SIG-M5 treated with dmso at 0.1 percent for 504 hours (cell line): ENCODE measurements around the gene AK5.

ENCODE experiments used
- DNase-seq: peaks from one replicate; lab custom pipeline; 2025; ENCODE audit not compliant: unreplicated experiment; lab: John Stamatoyannopoulos, UW

Gene AK5

DNA sequence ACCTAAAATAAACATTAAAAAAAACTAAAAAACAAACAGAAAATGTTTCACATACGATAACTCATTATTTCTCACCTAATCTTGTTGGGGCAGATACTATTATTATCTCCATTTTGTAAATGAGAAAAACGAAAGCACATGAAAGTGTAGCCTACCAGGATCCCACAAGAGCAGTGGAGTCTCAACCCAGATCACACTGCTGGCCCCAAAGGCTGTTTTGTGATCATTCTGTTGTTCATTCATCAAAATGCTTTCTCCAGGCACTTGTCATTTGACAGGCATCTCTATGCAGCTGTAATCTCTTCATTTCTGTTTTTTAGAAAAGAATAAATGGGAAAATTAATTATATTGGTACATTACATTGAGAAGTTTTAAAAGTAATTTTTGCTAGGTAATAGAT, 67.5 kb downstream of the AK5 start:
- no peak for DNase-seq

DNA sequence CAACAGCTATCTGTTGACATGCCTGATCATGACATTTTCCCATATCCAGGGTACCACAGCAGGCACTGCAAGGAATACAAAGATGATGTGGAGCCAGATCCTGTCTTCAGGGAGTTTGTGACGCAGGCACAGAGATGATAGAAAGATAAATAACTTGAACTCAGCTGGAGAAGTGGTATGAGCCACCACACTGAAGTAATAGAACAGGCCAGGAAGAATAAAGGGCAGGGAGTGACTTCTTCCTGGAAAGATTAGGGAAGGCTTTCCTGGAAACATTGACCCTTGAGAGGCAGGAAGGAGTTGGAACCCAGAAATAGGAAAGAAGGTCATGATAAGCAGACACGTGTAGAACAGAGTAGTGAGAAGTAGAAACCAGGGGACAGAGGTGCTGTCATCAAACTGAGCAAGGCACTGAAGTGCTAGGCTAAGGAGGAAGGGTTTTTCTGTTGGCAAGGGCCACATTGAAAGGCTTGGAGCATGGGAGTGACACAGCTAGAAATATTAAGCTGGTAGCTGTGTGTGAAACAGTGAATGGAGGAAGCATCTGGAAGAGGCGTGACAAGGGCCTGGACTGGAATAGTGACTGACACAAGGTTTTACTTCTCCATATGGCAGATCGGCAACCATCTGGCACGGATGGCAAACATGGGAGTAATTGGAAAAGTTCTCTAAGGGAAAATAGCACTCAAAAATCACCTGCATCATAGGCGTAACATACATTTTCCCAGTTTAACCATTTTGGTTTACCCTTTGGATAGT, 68.4 kb downstream of the AK5 start:
- no peak for DNase-seq

DNA sequence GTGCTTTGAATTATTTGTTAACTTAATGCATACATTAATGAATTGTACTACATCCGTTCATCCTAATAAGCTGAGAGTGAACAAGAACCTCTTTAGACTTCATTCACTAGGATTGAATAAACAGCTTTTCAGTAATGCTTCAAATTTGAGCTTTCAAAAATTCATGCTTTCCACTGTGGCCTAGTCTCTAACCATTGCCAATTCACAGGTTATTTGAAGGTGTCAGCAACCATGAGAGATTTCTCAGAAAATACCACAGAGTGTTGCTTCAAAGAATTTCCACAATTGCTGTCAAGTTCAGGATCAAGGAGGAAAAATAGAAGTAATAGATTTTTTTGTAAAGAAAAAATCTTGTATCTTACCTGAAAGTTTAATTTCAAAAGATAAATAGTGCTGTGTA, 72.7 kb downstream of the AK5 start:
- DNase-seq: no peak

DNA sequence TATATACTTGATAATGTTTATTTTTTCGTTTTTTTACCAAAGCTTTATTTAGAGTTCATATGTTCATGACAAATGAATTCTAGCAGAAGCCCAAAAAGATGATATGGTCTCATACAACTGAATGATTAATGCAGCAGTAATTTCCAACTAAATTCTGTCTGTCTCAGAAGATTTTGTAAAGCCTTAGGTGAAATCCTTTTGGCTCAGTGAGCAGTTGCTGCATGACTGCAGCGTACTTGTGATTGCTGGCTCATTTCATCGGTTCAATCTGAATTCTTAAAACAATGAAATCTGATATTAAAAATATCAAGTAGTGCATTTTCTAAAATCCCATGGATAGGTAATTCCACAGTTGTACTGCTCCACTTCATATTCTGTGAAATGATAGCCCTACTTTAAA, 73.2 kb downstream of the AK5 start:
- DNase-seq: no peak

DNA sequence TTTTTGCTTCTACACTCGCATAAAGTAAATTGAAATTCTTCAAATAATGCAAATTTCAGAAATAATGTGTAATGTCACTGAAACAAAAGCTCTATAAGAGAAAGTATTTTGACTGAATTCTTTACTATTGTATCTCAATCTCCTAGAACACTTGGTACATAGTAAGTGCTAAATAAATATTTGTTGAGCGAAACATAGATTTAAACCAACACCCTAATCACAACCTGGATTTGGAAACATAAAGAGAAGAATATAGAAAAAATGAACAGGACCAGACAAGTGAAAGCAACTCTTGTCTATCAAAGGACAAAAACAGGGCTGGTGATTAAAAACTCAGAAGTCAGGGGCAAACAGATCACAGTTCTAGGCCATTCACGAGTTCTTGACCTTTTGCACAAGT, 74.3 kb downstream of the AK5 start:
- DNase-seq: no peak

DNA sequence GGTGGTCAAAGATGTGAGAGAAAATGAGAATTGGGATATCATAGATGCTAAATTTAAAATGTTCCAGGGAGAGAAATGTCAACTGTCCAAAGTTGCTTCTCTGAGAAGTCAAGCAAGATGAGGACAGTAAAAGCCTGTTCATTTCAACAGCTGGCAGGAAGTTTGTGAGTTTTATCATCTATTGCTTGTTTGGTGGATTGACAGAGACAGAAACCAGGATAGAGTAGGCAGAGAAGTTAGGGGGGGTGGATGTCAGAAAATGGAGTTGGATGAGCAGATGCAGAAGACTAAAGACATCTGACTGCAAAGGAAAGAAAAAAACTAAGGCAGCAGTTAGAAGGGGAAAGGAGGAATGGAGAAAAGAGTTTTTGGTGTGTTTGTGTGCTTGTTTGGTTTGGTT, 78.4 kb downstream of the AK5 start:
- no peak for DNase-seq

DNA sequence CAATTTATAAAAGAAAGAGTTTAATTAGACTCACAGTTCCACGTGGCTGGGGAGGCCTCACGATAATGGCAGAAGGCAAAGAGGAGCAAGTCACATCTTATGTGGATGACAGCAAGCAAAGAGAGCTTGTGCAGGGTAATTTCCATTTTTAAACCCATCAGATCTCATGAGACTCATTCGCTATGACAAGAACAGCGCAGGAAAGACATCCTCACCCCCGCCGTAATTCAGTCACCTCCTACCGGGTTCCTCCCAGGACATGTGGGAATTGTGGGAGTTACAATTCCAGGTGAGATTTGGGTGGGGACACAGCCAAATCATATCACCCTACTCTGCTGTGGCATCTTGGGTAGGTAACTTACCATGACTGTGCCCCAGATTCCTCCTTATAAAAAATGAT, 79.8 kb downstream of the AK5 start:
- no peak for DNase-seq

DNA sequence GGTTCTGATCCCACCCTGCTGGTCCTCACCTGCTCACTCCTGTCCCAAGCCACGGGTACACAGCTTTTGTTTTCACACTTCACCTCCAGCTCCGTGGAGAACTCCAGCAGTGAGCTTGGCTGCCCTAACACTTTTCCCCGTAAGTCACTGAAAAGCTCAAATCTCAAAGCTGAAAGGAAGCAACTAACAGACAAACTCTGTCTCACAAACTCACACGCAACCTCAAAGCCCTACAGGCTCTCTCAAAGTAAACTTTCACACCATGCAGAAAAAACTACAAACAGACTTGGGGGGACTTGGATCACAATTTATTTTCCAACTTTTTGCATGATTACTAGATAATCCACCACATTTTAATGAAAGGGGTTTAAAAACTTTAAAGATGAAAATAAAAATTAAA, 88.3 kb downstream of the AK5 start:
- no peak for DNase-seq

DNA sequence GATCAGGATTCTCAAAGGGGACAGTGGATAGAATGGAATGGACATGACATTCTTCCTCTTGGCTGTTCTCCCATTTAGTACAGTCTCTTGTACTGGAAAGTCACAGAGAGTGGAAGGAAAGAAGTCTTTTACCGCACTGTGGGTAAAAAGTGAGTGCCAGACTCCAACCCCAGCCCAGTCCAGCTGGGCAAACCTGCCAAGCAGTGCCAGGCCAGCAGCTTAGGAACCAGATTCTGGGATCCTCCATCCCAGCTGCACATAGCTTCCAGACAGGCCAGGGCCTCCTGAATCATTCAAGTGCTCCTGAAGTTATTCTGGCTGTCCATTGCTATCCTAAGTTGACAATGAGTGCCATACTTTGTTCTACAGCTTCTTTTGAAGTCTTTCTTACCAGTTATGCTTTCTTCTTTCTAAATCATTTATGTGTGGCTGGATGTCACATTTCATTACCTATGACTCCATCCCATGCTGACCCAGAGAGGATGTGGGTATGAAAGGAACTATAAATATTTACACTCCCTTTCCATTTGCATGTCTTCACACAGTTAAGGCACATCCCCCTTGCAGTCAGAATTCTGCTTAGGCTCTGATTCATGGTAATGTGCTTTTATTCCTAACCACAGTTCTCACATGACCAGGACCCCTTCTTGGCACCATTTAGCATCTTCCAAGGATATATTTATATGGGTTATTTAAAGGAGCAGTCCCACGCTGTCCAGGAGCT, 88.9 kb downstream of the AK5 start:
- no peak for DNase-seq

DNA sequence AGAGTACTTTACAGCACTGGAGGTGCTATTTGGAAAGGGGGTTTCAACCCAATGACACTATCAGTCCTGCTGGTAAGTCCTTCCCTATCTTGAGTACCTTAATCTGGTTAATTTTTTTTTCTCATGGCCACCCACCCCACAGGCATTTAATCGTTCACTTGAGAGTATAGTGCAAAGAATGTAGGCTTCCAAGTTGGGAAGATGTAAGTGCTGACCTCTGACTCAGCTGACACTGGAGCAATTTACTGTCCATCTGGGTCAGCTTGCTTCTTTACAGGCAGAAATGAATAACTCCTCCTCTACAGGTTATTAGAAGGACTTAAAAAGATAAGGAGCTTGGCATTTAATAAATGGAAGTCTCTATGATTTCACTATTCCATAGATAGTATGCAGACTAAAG, 89.6 kb downstream of the AK5 start:
- DNase-seq: no peak

DNA sequence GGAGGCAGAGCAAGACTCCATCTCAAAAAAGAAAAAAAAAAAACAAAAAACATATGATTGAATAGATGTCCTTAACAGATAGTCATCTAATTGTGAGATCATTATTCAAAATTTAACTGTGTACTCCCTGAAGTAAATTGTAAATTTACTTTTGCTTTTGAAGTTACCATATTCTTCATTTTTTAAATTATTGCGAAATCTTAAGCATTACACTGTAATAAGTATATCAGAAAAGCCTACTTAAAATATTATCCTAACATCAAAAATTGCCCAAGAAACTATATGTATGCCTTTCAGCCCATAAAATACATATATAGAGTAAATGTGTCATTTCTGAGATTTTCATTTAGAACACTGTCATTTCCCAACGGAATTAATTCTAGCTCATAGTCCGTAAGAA, 91.9 kb downstream of the AK5 start:
- DNase-seq: no peak

DNA sequence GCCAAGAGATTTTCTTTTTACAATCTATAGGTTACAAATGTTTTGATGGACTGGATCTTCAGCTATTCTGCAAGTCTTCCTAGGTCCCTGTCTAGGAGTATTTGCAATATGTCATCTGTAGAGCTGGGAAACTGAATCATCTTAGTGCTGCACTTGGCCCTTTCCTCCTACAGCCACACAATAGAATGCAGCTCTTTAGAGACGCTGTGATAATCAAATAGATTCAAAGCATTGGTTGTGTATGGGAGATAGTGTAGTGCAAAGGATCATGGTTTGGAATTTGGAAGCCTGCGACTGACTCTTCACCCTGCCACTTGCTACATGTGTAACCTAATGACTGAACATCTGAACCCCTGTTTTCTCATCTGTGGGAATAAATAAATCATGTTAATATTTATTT, 93.7 kb downstream of the AK5 start:
- DNase-seq: no peak

DNA sequence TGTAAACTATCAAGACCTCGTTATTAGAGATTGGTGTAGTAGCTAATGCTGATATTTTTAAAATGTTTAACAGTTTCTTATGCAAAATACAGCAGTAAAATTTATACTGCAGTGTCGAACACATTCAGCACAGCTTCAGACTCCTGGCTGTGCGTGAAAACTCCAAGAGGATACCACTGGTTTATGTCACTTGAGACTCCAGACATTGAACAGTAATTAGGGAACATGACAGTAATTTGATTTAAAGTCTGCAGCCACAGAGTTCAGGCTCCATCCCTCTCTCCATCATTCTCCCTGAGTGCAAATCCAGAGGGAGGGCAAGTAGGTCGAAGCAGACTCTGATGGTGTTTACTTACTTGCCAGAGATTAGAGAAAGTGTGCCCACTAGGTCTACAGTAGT, 94.2 kb downstream of the AK5 start:
- no peak for DNase-seq

DNA sequence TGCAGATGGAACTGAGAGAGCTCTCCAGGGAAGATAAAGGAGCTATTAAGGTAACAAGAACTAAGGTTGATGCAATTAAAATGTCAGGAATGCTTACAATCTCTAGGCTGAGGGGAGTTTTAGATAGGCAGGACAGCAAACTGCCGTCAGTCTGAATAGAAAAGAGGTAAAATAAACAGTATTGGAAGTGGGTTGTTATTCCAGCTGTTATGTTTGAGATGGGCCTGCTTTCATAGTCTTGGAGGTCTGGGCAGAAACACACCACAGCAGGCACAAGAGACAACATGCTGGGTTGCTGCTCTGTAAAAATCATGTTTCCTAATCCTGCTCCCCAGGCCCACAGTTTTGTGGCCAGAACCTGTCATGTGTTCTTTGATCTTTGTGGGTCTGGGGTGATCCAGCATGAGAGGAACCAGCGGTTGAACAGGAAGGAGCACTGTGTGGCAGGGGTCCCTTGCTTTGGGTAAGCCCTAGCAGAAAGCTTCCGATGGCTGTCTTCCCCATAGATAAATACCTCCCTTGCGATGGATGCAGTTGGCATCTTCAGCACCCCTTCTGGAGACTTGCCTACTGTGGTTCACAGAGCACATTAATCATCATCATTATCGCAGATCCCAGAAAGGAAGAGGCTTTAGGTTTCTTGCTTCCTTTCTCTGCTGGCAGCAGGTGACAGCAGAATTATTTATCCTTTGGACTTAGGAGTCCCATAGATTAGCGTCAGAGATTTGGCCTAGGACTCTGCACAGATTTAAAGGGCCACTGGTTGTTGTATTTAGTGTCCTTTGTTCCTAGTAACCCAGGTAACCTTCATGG, 97.1 kb downstream of the AK5 start:
- no peak for DNase-seq

DNA sequence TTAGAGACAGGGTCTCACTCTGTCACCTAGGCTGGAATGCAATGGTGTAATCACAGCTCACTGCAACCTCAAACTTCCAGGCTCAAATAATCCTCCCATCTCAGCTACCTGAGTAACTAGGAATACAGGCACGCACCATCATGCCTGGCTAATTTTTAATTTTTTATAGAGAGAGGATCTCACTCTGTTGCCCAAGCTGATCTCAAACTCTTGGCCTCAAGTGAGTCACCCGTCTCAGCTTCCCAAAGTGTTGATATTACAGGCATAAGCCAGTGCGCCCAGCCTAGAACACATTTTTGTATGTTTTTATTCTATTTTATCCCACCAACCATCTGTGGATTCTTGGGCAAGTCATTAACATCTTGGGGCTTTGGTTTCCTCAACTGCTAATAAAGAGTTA, 100.5 kb downstream of the AK5 start:
- no peak for DNase-seq

DNA sequence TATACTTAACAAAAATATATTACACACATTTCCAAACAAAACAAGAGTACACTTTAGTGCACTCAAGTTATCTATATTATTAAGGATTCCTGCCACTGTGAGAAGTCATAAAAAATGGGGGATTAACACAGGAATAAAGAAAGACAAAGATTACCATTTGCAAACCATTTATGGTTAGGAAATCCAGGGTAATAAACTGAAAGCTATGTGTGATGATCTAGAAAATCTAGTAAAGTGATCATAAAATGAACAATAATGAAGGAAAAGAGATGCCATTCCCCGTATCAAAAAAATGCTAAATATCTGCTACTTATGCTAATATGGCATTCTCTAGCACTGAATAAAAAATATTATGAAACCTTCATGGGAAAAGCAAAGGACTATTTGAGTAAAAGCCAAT, 101.4 kb downstream of the AK5 start:
- no peak for DNase-seq

DNA sequence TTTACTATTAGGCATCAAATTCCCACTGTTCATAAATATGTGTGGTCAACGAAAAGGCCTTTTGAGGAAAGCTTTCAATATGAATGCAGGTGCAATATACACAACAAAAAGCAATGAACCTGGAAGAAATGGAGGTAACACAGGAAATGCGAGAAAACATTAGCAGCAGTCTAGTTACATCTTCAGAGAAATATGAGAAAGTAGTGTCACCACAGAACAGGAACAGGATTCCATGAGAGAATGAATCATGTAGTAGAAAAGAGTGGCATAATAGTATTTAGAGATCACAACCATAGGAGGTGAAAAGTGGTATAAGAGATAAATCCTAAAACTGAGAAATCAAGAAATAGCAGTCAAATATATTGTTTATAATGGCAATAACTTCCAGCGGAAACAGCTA, 103.7 kb downstream of the AK5 start:
- no peak for DNase-seq

DNA sequence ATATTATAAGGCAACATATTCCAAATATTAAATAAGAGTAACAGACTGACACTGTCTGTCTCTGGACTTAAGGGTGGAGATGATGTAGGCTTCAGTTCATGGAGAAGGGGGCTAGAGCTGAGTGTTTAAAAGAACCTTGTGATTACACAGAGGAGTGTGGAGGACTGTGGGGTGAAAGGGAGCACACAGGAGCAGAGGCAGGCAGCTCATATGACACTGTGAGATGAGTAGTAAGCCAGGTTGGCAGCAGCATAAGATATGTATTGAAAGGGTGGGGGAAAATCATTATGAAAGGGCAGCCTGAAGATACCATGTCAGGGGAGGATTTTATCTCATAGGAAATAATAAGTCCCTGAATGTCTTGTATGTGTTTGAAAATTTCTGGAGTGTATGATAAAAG, 104.5 kb downstream of the AK5 start:
- DNase-seq: no peak

DNA sequence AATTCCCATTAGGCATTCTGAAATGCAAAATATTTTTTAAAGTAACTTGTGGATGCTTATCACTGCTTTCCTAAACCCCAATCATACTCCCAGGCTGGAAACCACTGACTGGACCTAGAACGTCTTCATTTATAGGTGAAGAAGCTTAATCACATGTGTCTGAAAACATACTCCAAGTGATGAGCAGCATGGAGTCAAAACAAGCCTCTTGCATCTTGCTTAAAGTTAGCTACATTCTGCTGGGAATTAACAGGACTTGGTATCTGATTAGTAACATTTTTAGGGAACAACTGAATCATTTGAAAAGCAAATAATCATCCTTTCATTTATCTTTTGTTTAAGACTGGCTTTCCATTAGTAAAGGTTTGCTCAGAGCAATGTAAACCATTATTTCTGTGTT, 105.7 kb downstream of the AK5 start:
- no peak for DNase-seq

DNA sequence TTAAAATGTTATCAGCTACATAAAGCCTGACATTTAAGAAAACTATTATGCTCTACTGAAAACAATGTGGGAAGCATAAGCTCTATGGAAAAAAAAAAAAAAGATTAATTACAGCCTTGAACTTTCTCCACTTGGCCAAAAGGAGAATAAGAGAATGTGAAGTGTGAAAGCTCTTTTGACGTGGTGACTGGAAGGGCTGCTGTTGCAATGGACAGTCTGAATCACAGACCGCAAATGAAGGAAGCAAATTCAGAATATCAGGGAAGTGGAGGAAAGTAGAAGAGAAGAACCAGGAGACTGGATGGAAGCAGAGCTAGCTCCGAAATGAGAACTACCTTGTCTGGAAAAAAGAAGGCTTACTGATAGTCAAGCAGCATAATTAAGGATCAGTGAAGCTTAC, 106.8 kb downstream of the AK5 start:
- DNase-seq: peak; percentile 71

DNA sequence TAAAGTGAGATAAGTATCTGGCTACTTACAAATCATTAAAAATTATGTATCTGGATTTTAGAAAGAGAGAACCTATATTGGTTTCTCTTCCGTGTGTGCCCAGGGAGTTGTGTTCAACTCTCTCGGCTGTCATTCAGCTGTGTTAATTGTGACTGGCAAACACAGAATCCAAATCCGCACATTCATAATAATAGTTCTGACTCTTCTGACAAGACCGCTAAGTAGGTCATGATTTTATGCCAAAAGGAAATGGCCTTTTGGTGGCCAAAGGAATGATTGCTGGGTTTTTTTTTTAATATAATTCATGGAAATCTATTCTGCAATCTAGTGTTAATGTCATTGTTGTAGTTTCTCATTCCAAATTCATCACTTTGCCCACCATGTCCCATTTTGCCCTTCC, 110.7 kb downstream of the AK5 start:
- no peak for DNase-seq

DNA sequence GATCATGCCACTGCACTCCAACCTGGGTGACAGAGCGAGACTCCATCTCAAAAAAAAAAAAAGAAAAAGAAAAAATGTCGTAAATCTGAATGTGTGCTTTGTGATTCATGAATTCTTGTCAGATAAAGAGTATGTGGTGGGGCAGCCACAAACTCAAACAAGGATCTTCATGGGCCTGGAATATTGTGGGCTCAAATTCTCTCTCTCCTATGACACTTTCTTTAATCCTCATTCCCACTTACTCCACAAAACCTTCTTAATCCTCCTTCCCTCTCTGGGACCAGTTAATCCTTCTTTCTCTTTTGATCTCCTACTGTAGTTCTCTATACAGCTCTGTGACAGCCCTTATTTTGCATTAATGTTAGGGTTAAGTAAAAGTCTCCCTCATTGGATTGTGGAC, 112.3 kb downstream of the AK5 start:
- DNase-seq: no peak
